NOMO-1 (cell line): ENCODE results near the gene MRTFA.
A peak's percentile ranks its signal among the peaks of the same experiment; 100 is the strongest.
"Not testable (repeated sequence)": the region's sequence is repeated elsewhere in the genome, so short reads cannot be mapped to it uniquely, and the experiment has no call there.

Source experiments
- DNase-seq, 2 experiments: peaks; one replicate each; lab custom pipeline; 2025; ENCODE audit not compliant: unreplicated experiment in 2 of 2; lab: John Stamatoyannopoulos, UW

MRTFA gene

DNA sequence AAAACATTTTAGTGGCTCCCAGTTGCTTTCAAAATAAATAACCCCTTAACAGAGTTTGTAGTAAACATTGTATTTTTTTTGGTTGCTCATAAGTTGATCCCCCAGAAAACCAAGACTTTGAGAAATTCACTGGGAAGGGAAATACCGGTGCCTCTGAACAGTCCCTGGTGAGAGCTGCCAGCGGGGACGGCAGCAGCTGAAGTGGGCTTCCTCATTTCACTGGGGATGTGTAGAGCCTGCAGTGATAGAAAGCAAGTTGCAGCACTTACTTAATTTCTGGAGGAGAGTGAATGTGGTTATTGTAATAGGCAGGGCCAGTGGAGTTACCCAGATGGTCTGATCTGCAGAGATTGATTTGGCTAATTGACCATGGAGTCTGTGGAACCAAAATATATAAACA is 24.2 kb upstream of the MRTFA start:
- peak in 1 of 2 experiments; percentile 47 for DNase-seq

GRCh38 chr22:40659166-40659565 is 22.6 kb upstream of the MRTFA start:
- no peak for DNase-seq

DNA sequence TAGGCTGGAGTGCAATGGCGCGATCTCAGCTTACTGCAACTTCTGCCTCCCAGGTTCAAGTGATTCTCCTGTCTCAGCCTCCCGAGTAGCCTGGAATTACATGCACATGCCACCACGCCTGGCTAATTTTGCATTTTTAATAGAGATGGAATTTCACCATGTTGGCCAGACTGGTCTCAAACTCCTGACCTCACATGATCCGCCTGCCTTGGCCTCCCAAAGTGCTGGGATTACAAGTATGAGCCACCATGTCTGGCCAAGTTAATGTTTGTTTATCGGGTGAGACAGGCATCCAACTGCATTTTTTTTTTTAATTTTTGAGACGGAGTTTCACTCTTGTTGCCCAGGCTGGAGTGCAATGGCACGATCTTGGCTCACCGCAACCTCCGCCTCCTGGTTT is 20.1 kb upstream of the MRTFA start:
- DNase-seq, result not testable (repeated sequence)

DNA sequence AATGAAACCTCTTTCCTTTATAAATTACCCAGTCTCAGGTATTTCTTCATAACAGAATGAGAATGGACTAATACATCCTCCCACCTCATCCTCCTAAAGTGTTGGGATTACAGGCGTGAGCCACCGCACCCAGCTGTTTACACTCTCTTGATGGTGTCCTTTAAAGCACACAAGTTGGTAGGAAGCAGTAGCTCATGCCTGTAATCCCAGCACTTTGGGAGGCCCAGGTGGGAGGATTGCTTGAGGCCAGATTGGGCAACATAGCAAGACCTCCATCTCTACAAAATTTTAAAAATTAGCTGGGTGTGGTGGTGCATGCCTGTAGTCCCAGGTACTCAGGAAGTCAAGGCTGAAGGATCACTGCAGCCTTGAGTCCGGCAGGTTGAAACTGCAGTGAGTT is 19.4 kb upstream of the MRTFA start:
- not testable (repeated sequence) for DNase-seq

GRCh38 chr22:40654522-40655167 is 18.1 kb upstream of the MRTFA start:
- DNase-seq, result no peak

DNA sequence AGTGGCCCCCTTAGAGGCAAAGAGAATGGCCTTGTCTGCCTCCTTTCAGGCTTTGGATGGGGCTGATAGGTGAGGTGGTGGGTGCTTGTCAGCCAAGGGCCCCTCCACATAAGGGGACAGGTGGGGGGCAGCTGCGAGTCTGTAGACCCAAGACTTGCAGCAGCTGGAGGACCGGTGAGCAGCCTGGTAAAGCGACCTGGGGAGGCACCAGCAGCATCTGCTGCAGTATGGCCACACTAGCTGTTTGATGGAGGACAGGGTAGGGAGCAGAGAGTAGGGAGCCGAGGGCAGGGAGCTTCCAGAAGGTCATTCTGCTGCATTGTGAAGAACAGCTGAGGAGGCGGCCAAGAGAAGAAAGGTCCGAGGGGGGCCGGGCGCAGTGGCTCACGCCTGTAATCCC is 16.8 kb upstream of the MRTFA start:
- no peak for DNase-seq

DNA sequence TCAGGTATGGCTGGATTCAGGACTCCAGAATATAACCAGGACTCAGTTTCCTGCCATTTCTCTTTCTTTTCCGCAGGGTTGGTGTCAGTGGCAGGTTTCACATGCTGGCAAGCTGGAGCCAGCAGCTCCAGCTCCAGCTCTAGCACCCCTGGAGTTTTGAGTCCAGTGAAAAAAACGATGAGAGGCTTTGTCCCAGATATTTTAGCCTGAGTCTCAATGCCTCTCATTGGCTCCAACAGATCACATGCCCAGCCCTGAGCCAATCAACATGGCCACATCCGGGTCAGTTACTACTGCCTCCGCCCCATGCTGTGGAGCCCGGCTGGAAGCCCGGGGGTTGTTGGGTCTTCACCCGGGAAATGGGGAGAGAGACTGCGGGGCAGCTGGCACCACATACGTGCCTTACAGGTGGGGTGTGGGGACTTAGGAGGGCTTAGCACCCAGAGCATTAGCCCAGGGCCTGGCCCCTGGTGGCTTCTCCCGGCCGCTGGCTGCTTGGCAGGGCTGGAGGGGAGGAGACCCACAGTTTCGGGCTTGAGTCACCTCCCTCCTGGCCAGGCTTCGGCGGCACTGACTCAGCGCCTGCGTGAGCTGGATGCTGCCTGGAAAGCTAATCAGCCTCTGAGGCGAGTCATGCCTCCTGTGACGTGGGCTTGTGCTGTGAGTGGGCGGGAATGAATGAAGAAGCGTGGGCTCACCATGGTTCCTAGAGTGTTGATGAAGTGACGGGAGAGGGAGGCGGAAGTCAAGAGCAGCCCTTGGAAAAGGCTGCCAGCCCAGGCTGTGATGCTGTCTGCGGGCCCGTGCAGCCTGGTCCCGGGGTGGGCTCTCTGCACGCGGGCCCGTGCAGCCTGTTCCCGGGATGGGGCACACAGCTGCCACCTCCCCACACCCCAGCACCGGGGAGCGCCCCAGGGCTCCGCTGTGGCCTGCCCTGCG is 15.3 kb upstream of the MRTFA start:
- DNase-seq, result peak; percentile 96 to 98

DNA sequence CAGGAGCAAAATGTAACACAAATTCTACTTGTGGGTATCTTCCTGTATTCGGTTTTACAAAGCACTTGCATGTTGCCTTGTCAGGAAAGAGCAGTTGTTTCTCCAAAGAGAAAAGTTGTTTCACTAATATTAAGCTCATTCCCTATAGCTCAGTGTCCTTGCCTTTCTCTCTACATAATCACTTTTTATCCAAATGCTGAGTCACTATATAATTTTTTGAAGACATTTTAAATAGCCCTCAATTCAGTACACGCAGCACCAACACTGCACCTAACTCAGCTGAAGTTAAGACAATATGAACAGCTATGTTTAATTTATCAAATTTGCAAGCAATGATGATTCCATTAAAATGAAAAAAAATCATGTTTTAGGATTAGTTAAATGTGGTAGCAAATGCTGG is 14.5 kb upstream of the MRTFA start:
- DNase-seq, result no peak

- DNase-seq, result no peak
Measured at GRCh38 chr22:40648386-40648785, 11.9 kb upstream of the MRTFA start.

DNA sequence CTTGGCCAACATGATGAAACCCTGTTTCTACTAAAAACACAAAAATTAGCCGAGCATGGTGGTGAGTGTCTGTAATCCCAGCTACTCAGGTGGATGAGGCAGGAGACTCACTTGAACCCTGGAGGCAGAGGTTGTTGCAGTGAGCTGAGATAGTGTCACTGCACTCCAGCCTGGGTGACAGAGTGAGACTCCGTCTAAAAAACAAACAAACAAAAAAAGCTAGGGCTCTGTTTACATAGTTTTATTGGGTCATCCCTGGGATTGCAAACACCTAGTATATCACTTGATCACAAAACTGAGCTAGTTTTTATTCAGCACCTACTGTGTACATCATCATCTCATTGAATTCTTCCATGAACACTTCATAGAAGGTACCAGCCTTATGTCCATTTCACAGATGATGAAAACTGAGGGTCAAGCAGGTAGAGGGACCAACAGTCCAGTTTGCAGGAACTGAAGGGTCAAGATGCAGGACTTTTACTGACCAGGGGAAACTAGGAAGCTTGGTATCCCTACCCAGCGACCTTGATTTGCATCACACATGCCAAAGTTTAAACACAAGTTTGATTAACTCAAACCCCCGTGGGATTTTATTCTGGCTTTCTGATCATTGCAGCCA is 9.2 kb upstream of the MRTFA start:
- DNase-seq, result no peak

GRCh38 chr22:40642316-40642715 is 5.8 kb upstream of the MRTFA start:
- DNase-seq, result no peak

DNA sequence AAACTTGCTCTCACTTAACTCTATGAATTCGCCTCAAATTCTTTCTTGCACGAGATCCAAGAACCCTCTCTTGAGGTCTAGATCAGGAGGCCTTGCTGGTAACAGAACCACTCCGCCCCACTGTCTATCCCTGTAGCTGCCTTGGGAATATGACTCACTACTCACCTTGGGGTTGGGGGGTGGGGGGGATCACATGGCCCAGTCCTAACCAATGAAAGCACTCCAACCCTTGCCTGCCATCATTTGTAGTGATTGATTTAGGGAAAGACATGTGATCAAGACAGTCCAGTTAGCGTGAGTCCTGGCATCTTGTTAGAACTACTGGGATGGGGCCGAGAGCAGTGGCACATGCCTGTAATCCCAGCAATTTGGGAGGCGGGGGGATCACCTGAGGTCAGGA is 4.8 kb upstream of the MRTFA start:
- DNase-seq, result no peak

- DNase-seq, result no peak
Measured at GRCh38 chr22:40638261-40638660, 1.7 kb upstream of the MRTFA start.

GRCh38 chr22:40637183-40638150 is 948 bp upstream of the MRTFA start:
- DNase-seq, result peak; percentile 67 to 70

GRCh38 chr22:40635940-40636379 is 559 bp downstream of the MRTFA start:
- no peak for DNase-seq

DNA sequence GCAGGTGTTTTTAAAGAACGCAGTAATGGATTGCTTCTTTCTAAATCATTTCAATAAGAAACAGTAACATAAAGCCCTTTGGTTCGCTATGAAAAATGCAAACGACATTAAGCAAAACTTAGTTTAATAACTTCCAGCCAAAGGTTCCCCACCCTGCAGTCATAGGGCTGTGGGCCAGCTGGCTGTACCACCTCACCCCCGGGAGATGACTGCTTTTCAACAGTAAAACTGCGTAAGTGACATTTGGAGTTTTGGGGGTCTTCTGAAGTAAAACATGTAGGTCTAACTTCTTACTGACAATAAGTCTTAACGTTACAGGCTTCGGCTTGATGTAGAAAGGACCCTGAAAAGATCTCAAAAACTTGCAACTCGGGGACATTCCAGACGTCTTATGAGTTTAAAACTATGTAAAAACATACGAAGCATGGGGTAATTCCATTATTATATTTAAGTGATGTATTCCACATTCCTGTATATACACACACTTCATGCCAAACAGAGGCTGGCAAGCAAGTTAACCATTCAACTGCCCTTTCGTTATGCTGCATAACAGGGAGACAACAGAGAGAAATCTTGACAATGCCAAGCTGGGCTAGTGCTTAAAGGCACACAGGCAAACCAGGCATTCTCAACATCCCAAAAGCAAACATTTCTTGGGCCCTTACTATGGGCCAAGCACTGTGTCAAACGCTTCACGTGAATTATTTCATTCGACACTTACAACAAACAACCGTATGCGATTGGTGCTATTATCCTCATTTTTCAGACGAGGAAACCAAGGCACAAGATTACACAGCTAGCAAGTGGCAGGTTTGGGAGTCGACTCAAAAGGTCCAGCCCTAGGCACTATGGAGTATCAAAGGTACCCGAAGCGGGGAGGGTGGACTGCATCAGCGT is 1.2 kb downstream of the MRTFA start:
- DNase-seq, result no peak

- no peak for DNase-seq
Measured at GRCh38 chr22:40634119-40634903, 2.2 kb downstream of the MRTFA start.

DNA sequence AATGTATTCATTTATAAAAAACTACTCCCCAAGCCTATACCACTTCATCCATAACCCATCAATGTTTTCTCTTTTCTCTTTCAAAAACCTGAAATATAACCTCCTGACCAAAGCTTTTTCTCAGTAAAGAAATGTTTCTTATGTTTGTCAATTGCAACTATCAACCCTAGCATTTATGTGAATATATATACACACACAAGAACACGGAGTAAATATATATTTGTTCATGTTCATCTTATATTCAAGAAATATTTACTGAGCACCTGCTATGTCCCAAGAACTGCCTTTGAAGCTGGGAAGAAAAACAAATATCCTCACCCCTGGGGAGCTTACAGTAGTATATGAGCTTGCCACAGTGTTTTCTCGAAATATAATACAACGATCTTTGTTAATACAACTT is 3.5 kb downstream of the MRTFA start:
- no peak for DNase-seq

- no peak for DNase-seq
Measured at GRCh38 chr22:40631925-40632324, 4.6 kb downstream of the MRTFA start.
